T-helper 1 cell treated with Interleukin-12 subunit alpha and Interleukin-12 subunit beta and Interleukin-4 antibody, amounts not matched to agents 30 μg/mL and 1 μg/mL, for 36 hours (primary cell): ENCODE results near the gene ALMS1.
"Not testable (repeated sequence)": the region's sequence is repeated elsewhere in the genome, so short reads cannot be mapped to it uniquely, and the experiment has no call there.

Experiments used
- H3K27ac Mint-ChIP-seq: one replicate; pipeline ENCODE4 v1.8.0; 2021; ENCODE audit warnings: mild to moderate bottlenecking, mixed read lengths
- H3K27me3 Mint-ChIP-seq: one replicate; pipeline ENCODE4 v1.8.0; 2021; ENCODE audit warnings: low read depth, mixed read lengths
- H3K36me3 Mint-ChIP-seq: one replicate; pipeline ENCODE4 v1.8.0; 2021; ENCODE audit warnings: low read depth, mixed read lengths
- H3K4me1 Mint-ChIP-seq: one replicate; pipeline ENCODE4 v1.8.0; 2021; ENCODE audit warnings: low read depth, mixed read lengths
- H3K4me3 Mint-ChIP-seq: one replicate; pipeline ENCODE4 v1.8.0; 2021; ENCODE audit warnings: mild to moderate bottlenecking, moderate library complexity, mixed read lengths
- H3K9me3 Mint-ChIP-seq: one replicate; pipeline ENCODE4 v1.8.0; 2021; ENCODE audit warnings: mixed read lengths

ALMS1 gene

DNA sequence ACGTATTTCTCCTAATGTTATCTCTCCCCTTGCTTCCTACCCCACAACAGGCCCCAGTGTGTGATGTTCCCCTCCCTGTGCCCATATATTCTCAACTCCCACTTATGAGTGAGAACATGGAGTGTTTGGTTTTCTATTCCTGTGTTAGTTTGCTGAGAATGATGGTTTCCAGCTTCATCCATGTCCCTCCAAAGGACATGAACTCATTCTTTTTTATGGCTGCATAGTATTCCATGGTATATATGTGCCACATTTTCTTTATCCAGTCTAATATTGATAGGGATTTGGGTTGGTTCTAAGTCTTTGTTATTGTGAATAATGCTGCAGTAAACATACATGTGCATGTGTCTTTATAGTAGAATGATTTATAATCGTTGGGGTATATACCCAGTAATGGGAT, 119.2 kb downstream of the ALMS1 start:
- not testable (repeated sequence) for H3K36me3 Mint-ChIP-seq, H3K27ac Mint-ChIP-seq, H3K27me3 Mint-ChIP-seq, H3K4me1 Mint-ChIP-seq, H3K4me3 Mint-ChIP-seq
- peaks cover 37% of the 10 kb centered on the region for H3K9me3 Mint-ChIP-seq

- not testable (repeated sequence) for H3K4me3 Mint-ChIP-seq, H3K4me1 Mint-ChIP-seq, H3K27ac Mint-ChIP-seq, H3K27me3 Mint-ChIP-seq, H3K36me3 Mint-ChIP-seq
- H3K9me3 Mint-ChIP-seq = peaks cover 41% of the 10 kb centered on the region
These were observed 124.8 kb downstream of the ALMS1 start for GRCh38 chr2:73510470-73510869.

GRCh38 chr2:73516033-73516432, 130.4 kb downstream of the ALMS1 start:
- H3K36me3 Mint-ChIP-seq = peaks cover 9% of the 10 kb centered on the region
- no peak overlapping the region for H3K4me3 Mint-ChIP-seq
- no peaks in the 10 kb centered on the region for H3K27me3 Mint-ChIP-seq
- H3K4me1 Mint-ChIP-seq = no peaks in the 10 kb centered on the region
- no peak overlapping the region for H3K27ac Mint-ChIP-seq
- peaks cover 4% of the 10 kb centered on the region for H3K9me3 Mint-ChIP-seq

DNA sequence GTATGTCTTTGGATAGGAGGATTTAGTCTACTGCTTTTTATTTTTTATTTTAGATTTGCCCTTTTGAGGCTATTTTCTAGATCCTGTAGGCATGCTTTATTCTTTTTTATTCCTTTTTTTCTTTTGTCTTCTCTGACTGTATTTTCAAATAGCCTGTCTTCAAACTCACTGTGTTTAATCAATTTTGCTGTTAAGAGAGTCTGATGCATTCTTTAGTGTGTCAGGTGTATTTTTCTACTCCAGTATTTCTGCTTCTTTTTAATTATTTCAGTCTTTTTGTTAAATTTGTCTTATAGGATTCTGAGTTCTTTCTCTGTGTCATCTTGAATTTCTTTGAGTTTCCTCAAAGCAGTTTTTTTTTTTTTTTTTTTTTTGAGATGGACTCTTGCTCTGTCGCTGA, 143.1 kb downstream of the ALMS1 start:
- Mint-ChIP-seq H3K36me3 (peaks cover 36% of the 10 kb centered on the region), H3K4me3 (no peak overlapping the region), H3K4me1 (no peaks in the 10 kb centered on the region), H3K27ac (no peak overlapping the region), H3K27me3 (no peaks in the 10 kb centered on the region), H3K9me3 (peaks cover 42% of the 10 kb centered on the region)

DNA sequence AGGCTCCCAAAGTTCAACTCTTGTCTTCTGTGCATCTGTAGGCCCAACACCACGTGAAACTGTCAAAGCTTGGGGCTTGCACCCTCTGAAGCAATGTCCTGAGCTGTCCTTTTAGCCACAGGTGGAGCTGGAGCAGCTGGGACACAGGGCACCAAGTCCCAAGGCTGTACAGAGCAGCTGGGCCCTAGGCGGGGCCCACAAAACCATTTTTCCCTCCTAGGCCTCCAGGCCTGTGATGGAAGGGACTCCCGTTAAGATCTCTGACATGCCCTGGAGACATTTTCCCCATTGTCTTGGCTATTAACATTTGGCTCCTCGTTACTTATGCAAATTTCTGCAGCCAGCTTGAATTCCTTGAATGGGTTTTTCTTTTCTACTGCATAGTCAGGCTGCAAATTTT, 145.1 kb downstream of the ALMS1 start:
- H3K36me3 Mint-ChIP-seq = peaks cover 35% of the 10 kb centered on the region
- H3K4me3 Mint-ChIP-seq, H3K27ac Mint-ChIP-seq, H3K27me3 Mint-ChIP-seq, H3K4me1 Mint-ChIP-seq: not testable (repeated sequence)
- peaks cover 39% of the 10 kb centered on the region for H3K9me3 Mint-ChIP-seq

DNA sequence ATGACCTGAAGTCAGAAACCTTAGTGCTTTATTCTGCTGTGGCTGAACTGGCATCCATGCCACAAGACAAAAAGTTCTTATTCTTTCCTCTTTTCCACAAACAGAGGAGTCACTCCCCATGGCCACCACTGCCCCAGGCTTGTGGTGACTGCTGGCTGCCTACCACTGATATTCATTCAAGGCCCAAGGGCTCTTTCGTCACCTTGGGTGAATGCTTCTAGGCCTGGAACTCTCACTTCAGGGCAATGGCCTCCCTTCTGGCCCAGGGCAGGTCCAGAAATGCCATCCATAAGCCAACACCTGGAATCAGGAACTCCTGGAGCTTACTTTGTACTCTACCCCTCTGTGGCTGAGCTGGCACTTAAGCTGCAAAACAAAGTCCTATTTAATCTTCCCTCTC, 146.7 kb downstream of the ALMS1 start:
- no peaks in the 10 kb centered on the region for H3K27me3 Mint-ChIP-seq
- H3K27ac Mint-ChIP-seq = no peak overlapping the region
- peaks cover 31% of the 10 kb centered on the region for H3K9me3 Mint-ChIP-seq
- H3K4me3 Mint-ChIP-seq = no peak overlapping the region
- H3K36me3 Mint-ChIP-seq = peaks cover 39% of the 10 kb centered on the region
- no peaks in the 10 kb centered on the region for H3K4me1 Mint-ChIP-seq

DNA sequence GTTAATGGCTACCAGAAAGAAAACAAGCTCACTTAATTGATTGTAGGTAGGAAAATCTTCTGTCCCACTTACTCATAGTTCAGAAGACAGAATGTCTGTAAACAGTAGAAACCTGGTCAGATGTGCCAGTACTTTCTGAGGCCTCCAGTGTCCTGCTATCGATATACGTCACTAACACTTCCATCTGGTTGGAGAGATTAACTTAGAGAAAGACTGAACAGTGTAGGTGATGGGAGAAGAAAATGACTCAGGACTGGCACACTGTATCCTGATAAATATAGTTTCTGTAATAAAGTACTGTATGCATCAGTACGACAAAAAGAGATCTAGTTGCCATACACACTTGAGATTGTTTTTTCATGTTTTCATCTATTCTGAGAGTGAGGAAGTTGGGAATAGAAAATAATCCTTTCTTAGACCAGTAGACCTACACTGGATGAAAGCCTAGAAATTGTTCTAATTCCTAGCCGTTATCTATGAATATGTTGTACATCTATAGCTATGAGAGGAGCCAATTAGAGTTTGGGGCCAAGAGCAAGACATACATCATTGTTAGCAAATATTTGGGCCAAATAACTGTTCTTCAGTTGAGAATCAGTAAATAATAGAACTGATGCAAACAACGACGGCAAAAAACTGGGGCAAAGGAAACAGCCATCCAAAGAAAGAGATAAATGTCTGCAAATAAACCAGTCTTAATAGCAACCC, 150.7 kb downstream of the ALMS1 start:
- Mint-ChIP-seq H3K4me3 (no peak overlapping the region), H3K9me3 (peaks cover 23% of the 10 kb centered on the region), H3K4me1 (no peaks in the 10 kb centered on the region), H3K27me3 (no peaks in the 10 kb centered on the region), H3K36me3 (peaks cover 23% of the 10 kb centered on the region), H3K27ac (no peak overlapping the region)

DNA sequence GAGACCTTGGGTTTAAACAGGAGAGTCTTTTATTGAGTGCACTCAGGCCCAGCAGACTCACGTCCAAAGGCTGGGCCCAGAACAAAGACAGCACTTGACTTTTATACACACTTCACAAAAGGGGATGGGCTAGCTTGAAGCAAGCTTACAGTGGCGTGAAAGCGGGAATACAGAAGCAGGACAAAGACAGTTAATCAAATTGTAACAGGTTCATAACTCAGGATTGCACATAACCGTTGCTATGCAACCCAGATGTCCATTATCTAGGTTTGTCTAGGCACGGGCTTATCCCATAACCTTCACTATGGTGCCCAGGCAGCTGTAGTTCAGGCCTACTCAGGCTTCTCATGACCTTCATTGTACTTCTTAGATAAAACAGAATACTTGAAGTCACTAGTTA, 175.2 kb downstream of the ALMS1 start:
- not testable (repeated sequence) for H3K27ac Mint-ChIP-seq, H3K9me3 Mint-ChIP-seq, H3K4me1 Mint-ChIP-seq, H3K4me3 Mint-ChIP-seq, H3K36me3 Mint-ChIP-seq, H3K27me3 Mint-ChIP-seq

- Mint-ChIP-seq H3K4me3 (no peak overlapping the region), H3K9me3 (no peaks in the 10 kb centered on the region), H3K4me1 (no peaks in the 10 kb centered on the region), H3K27me3 (no peaks in the 10 kb centered on the region), H3K36me3 (peaks cover 4% of the 10 kb centered on the region), H3K27ac (no peak overlapping the region)
These were observed 175.8 kb downstream of the ALMS1 start for GRCh38 chr2:73561422-73561821.

DNA sequence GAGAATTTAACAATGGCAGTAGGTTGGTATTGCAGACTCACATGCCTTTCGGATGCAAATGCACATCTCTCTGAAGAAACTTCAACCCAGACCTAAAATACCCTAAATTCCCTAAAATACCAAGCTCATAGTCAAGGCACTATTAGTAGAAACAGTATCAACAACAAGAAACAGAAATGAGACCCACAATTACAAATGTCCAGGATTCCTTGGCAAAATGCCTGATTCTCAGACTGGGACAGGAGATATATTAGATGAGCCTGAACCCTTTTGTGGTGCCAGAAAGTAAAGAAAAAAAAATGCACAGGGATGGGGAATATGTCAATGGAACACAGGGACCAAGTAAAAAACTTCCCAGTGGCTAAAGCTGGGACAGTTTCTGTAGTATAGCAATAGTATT, 179.3 kb downstream of the ALMS1 start:
- Mint-ChIP-seq H3K36me3 (peaks cover 3% of the 10 kb centered on the region), H3K9me3 (no peaks in the 10 kb centered on the region), H3K4me1 (peaks cover 3% of the 10 kb centered on the region), H3K27ac (no peak overlapping the region), H3K4me3 (no peak overlapping the region), H3K27me3 (no peaks in the 10 kb centered on the region)

- Mint-ChIP-seq H3K9me3 (no peaks in the 10 kb centered on the region), H3K4me1 (peaks cover 4% of the 10 kb centered on the region), H3K27me3 (no peaks in the 10 kb centered on the region), H3K4me3 (no peak overlapping the region), H3K27ac (no peak overlapping the region), H3K36me3 (no peaks in the 10 kb centered on the region)
These were observed 180.7 kb downstream of the ALMS1 start for GRCh38 chr2:73566288-73566878.

GRCh38 chr2:73575261-73575660, 189.6 kb downstream of the ALMS1 start:
- Mint-ChIP-seq H3K27ac (no peak overlapping the region), H3K27me3 (no peaks in the 10 kb centered on the region), H3K4me1 (no peaks in the 10 kb centered on the region), H3K4me3 (no peak overlapping the region), H3K36me3 (peaks cover 9% of the 10 kb centered on the region), H3K9me3 (peaks cover 8% of the 10 kb centered on the region)

- Mint-ChIP-seq H3K9me3 (peaks cover 23% of the 10 kb centered on the region), H3K36me3 (peaks cover 15% of the 10 kb centered on the region), H3K27me3 (no peaks in the 10 kb centered on the region), H3K4me1 (no peaks in the 10 kb centered on the region), H3K27ac (no peak overlapping the region), H3K4me3 (no peak overlapping the region)
These were observed 196.7 kb downstream of the ALMS1 start for GRCh38 chr2:73582364-73582763.

GRCh38 chr2:73588177-73588576, 202.5 kb downstream of the ALMS1 start:
- Mint-ChIP-seq H3K4me1 (peaks cover 2% of the 10 kb centered on the region), H3K4me3 (no peak overlapping the region), H3K9me3 (peaks cover 7% of the 10 kb centered on the region), H3K27me3 (no peaks in the 10 kb centered on the region), H3K36me3 (peaks cover 4% of the 10 kb centered on the region), H3K27ac (no peak overlapping the region)

DNA sequence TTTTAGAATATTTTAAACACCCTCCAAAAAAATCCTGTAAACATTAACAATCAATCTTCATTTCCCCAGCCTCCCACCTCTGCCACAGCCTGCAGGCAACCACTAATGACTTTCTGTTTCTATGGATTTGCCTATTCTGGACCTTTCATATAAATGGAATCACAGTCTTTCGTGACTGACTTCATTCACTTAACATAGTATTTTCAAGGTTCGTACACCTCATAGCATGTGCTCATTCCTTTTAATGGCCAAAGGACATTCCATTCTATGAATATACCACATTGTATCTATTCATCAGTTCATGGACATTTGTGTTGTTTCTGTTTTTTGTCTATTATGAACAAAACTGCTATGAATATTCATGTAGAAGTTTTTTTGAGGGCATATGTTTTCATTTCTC, 208.0 kb downstream of the ALMS1 start:
- no peaks in the 10 kb centered on the region for H3K36me3 Mint-ChIP-seq

GRCh38 chr2:73594251-73594650, 208.6 kb downstream of the ALMS1 start:
- Mint-ChIP-seq H3K27me3 (no peaks in the 10 kb centered on the region), H3K4me3 (no peak overlapping the region), H3K36me3 (no peaks in the 10 kb centered on the region), H3K4me1 (no peaks in the 10 kb centered on the region), H3K27ac (no peak overlapping the region), H3K9me3 (no peaks in the 10 kb centered on the region)

More for the DNA sequence above, 208.0 kb downstream of the ALMS1 start:
- Mint-ChIP-seq H3K4me3 (no peak overlapping the region), H3K27me3 (no peaks in the 10 kb centered on the region), H3K4me1 (no peaks in the 10 kb centered on the region), H3K27ac (no peak overlapping the region), H3K9me3 (no peaks in the 10 kb centered on the region)
